ENCODE measurements around the gene BROX. TPM values are rescaled to one million over a fixed set of nuclear protein-coding genes. Genes with fewer than 3 reads are reported as not detected.

The BROX gene
- polyA plus RNA-seq, 1 of the 3 experiments (the other 2 are of a cell fraction): 3.8 TPM

GRCh38 chr1:222713091-222713961, 962 bp downstream of the BROX start (continued):
- TF ChIP-seq CTCF (IDR thresholded peaks at IDR 0.05): no peak

GRCh38 chr1:222716393-222716792, 4.0 kb downstream of the BROX start:
- POLR2A ChIA-PET: no interaction called here
- Histone ChIP-seq H3K4me2 (no peak overlapping the region), H4K20me1 (ENCODE audit: insufficient read depth) (no peaks in the 10 kb centered on the region), H3F3A (replicated peaks; ENCODE audit: insufficient read depth) (peaks cover 17% of the 10 kb centered on the region), H3K27ac (ENCODE audit: low read depth in 2 of 2, low read length in 1 of 2) (no peak overlapping the region), H3K27me3 (ENCODE audit: insufficient read depth) (no peaks in the 10 kb centered on the region), H3K9me3 (no peaks in the 10 kb centered on the region), H3K4me1 (ENCODE audit: control insufficient read depth in 1 of 2, insufficient read depth in 2 of 2, low read depth in 1 of 2, low read length in 1 of 2) (no peaks in the 10 kb centered on the region; a peak in 2 of 4 replicates), H3K79me2 (ENCODE audit: insufficient read depth) (peaks cover 41% of the 10 kb centered on the region), H3K9me2 (no peaks in the 10 kb centered on the region), H3K9ac (no peak overlapping the region), H2AFZ (ENCODE audit: low read depth) (no peak overlapping the region), H3K36me3 (replicated peaks in 1 of 2; ENCODE audit: control insufficient read depth in 1 of 2, insufficient read depth in 2 of 2, low read length in 1 of 2) (peaks cover 53 to 55% of the 10 kb centered on the region in 2 experiments), H3K4me3 (ENCODE audit: low read depth in 2 of 2, low read length in 1 of 2) (no peak overlapping the region)
- no peak for DNase-seq
- TF ChIP-seq FOXJ3 (CRISPR knock-in tag; IDR thresholded peaks at IDR 0.05) (no peak), YY1 (IDR thresholded peaks at IDR 0.05; ENCODE audit: low read depth) (no peak), FOXM1 (IDR thresholded peaks at IDR 0.05; ENCODE audit: low read depth) (no peak), JUND (IDR thresholded peaks at IDR 0.05) (no peak), TCF12 (IDR thresholded peaks at IDR 0.05) (no peak), POLR2AphosphoS5 (IDR thresholded peaks at IDR 0.05; ENCODE audit: low read depth, low read length) (no peak), PBX3 (IDR thresholded peaks at IDR 0.05) (no peak), RAD21 (IDR thresholded peaks at IDR 0.05; ENCODE audit: low read length) (no peak), SIN3A (IDR thresholded peaks at IDR 0.05; ENCODE audit: borderline replicate concordance, low read depth, low read length) (no peak), EZH2phosphoT487 (IDR thresholded peaks at IDR 0.05; ENCODE audit: borderline replicate concordance, low read depth) (no peak), IRF3 (IDR thresholded peaks at IDR 0.05; ENCODE audit: low read depth, low read length) (no peak), GABPA (IDR thresholded peaks at IDR 0.05; ENCODE audit: low read depth) (no peak), FOSL2 (IDR thresholded peaks at IDR 0.05; ENCODE audit: borderline replicate concordance, low read depth) (no peak), CTCF (IDR thresholded peaks at IDR 0.05) (no peak)
- 98% methylated on average over 2 of the region's 2 CpGs for WGBS (ENCODE audit: low lambda C conversion rate)
- CTCF ChIA-PET: no interaction called here

Data from SK-N-SH (cell line).